GM21390 (cell line): Measurements from ENCODE around the gene LRP11.
"Not testable (repeated sequence)": the region's sequence is repeated elsewhere in the genome, so short reads cannot be mapped to it uniquely, and the experiment has no call there.

Experiments
- ATAC-seq: cut with Tn5 transposase; IDR thresholded peaks from one replicate; pipeline ENCODE4 v1.9.1; 2021; ENCODE audit not compliant: unreplicated experiment

LRP11 gene

DNA sequence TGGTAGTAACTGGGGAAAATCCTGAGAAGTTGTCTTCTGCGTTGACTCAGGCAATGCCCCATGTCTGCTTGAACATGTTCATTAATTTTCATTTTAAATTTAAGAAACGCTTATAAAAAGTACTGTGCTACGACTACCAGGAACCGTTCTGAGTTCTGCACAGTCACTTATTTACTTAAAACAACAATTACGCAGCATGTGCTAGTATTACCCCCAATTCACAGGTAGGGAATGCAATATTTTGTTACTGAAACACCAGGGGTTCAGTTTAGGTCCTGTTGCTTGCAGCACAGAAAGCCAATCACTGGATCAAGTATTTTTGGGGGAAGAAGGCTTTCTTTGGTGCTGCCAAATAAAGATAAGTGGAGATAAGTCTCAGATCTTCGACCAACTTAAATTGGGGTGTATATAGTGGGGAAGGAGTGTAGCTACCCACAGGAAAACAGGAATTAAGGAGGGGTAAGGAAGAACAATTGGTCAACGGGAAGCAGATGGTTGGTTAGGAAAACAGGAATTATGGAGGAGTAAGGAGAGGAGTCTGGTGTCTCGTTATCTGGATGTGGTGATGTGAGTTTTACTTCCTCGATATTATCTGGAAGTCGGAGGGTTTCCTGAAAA, 5.2 kb upstream of the LRP11 start:
- ATAC-seq = no peak

DNA sequence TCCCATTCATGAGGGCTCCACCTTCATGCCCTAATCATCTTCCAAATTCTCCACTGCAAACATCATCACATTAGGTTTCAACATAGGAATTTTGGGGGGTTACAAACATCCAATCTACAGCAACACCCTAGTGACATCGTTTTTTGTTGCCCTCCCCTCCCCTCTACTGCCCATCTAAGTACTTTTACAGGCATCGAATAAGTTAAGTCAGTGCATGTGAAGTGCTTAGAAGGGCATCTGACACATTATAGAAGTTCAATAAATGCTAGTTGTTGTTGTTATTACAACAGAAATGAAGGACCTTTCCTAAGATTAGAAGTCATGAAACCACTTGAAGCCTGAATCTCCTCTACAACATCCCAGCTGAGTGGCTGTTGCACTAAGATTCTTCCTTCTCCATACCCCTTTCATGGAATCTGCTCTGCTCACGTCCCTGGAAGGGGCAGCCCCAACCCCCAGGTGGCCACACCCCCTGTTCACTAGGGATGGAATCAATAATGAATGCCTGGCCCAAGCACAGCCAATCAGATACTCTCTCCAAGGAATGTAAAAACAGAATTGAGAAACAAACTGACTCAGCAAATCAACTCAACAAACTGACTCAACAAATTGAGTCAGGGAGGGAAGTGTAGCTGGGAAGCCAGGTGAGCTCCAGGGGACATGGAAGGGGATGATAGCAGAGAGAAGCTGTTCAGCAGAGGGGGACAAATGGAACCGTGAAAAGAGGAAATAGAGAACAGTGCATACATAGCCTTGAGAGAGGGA, 3.9 kb upstream of the LRP11 start:
- ATAC-seq = no peak

DNA sequence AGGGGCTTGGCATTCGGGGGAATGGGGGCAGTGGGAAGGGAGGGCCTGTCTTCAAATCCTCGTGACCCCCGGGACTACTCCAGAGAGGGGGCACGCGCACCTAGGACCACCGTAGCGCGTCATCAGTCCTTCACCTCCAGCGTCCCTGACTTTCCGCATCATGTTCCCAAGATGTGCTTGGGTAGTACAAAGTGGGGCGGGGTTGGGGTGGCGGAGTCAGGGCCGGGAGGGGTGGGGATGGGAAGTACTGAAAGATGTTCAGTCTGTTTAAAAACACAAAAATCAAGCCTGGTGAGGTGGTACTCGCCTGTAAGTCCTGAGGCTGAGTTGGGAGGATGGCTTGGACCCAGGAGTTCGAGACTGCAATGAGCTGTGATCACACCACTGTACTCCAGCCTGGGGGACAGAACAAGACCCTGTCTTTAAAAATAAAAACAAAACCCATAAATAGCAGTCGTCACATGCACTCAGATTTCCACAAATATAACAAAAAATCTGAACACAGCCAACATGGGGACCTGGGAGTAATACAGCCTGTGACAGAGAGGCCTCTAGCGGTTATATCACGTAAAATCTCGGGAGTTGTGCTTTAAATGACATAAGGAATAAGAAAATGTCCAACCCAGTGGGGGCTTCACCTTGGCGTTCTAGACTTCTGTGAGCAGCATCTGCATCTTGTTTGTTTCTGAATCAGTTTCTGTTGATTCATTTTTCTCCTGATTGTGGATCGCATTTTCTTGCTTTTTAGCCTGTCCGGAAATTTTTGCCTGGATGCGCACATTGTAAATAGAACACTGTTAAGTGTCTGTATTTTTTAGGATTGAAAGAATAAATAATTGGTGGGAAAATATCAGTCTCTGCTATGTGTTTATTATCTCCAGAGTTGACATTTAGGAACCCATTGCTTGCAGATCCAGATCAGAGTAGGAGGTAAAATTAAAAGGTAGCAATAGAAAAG, 698 bp upstream of the LRP11 start:
- no peak for ATAC-seq

- peak; percentile 30 for ATAC-seq
Measured at GRCh38 chr6:149862922-149863697, 1.0 kb downstream of the LRP11 start.

GRCh38 chr6:149862424-149862738, 1.8 kb downstream of the LRP11 start:
- ATAC-seq = not testable (repeated sequence)

- no peak for ATAC-seq
Measured at GRCh38 chr6:149861603-149862423, 2.3 kb downstream of the LRP11 start.

GRCh38 chr6:149860834-149861602, 3.1 kb downstream of the LRP11 start:
- ATAC-seq = no peak

- no peak for ATAC-seq
Measured at GRCh38 chr6:149860513-149860833, 3.7 kb downstream of the LRP11 start.

DNA sequence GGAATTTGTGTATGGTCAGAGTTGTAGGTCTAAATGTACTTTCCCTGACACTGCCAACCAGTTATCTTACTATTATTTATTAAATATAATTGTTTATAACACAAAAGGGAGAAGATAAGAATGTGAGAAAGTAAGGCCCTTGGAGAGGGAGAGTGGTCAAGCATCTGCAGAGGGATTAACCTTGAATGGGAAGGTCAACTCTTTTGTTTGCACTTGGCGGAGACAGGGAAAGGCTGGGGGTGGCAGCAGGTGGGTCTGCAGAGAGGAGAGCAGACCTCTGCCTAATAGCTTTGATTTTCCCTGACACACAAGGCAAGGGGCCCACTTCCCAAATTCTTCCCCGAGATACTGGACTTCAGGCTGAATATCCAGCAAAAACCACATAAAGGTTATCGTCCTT, 4.2 kb downstream of the LRP11 start:
- no peak for ATAC-seq

DNA sequence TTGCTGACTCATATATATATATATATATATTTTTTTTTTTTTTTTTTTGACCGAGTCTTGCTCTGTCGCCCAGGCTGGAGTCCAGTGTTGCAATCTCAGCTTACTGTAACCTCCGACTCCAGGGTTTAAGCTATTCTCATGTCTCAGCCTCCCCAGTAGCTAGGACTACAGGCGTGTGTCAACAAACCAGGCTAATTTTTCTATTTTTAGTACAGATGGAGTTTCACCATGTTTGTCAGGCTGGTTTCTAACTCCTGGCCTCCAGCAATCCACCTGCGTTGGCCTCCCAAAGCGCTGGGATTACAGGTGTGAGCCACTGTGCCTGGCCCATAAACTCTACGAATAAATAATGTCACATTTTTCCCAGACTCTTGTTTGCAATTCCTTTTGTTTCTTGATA, 4.8 kb downstream of the LRP11 start:
- no peak for ATAC-seq

DNA sequence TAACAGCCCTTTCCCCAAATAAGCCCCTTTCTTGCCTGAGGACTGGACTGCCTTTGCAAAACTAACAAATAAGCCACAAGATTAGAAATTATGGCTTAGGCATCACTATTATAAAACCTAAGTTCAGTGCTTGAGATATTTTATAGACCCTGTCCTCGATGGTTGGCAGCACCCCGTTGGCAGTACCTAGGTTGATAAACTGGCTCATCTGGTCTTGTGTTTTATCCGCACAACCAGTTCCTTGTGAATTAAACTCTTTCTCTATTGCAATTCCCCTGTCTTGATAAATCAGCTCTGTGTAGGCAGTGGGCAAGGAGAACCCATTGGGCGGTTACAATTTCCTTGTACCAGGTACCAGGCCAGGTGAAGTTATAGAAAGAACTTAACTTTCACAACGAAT, 6.6 kb downstream of the LRP11 start:
- no peak for ATAC-seq

DNA sequence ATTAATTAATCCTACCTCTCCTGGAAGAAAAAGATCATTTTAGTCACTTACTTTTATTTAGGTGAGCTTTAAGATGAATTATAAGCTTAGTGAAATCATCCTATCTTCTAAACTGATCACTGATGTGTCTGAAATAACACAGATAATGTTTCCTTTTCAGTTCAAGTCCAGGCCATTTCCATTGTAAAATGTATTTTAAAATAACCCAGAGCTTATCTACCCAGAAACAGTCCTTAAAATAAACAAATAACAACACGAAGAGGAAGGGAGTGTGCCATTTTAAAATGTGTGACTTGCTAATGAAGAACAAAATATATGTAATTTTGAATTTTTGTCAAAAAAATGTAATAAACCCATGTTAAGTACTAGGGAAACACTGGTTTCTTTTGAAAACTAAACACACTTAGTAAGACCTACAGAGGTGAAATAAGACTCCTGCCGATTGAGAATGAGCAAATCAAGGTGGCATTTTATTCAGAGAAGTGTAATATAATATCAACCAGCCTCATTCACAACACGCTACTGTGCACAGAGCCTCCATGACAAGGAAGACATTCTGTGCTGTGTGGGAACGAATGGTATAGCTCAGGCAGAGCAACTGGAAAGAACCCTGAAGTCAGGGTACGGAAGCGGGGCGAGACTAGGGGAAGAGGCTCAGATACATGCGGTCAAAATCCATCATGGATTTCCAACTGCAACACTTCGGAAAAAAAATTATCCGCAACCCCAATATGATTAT, 7.7 kb downstream of the LRP11 start:
- no peak for ATAC-seq

GRCh38 chr6:149855741-149856140, 8.4 kb downstream of the LRP11 start:
- ATAC-seq = no peak

DNA sequence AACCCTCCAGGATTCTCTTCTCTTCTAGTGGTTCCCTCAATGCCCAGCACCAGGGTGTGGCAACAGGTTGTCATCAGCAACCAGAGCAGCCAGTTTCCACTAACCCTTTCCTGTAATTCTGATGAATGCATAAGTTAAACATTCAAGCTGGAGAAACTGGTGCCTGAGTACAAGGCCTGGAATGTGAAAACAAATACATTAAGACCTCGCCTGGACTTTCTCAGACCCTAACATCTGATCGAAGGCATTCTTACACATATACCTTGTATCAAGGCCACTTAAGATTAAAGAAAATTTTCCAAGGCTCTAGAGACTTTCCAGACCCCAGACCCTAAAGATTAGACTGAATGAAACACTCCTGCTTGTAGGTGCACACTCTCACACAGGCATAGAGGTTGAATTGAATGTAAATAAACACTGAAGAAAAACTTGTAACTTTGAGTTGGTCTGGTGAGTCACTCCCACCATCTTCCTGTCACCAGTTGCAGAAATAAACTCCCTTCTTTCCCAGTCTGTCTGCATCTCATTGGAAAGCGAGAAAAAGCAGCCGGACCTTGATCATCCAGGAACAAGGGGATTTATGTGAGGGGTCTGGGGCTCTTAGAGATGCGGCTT, 9.0 kb downstream of the LRP11 start:
- ATAC-seq = no peak

DNA sequence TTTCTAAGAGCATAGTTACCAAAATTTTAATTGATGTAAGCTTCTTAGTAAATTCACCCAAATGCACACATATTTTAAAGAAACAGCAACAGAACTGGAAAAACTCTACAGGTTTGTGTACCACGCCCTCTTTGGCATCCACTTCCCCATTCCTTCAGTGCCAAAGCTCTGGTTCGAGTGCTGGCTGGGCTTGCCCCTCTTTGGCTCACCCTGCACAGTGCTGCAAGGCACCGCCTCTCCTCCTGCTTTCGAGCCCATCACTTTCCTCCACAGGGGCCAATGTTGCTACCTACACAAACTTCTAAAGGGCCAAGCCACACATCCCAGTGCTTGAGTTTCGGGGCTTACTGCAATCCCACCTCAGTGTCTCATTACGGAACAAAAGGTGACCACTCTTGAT, 9.6 kb downstream of the LRP11 start:
- no peak for ATAC-seq

- not testable (repeated sequence) for ATAC-seq
Measured at GRCh38 chr6:149854017-149854416, 10.1 kb downstream of the LRP11 start.

- no peak for ATAC-seq
Measured at GRCh38 chr6:149852881-149853280, 11.3 kb downstream of the LRP11 start.

DNA sequence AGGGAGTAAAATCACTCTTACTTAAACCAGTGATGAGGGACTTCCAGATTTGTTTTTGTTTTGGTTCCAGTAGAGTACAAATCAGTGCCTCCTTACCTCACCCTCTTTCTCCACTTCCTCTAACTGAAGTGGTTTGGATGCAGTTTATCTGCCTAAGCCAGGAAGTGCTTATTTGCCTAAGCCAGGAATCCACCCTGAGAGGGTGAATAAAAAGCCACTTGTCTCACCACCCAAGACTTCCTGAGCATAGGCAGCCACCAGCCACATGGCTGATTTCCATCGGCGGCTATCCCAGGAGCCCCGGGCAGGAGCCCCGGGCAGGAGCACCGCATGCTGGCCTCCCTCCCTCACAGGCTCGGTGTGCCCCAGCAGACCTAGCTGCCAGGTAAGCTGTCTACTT, 12.0 kb downstream of the LRP11 start:
- ATAC-seq = no peak
